ENCODE data around the gene CBFA2T3.

CBFA2T3 gene

DNA sequence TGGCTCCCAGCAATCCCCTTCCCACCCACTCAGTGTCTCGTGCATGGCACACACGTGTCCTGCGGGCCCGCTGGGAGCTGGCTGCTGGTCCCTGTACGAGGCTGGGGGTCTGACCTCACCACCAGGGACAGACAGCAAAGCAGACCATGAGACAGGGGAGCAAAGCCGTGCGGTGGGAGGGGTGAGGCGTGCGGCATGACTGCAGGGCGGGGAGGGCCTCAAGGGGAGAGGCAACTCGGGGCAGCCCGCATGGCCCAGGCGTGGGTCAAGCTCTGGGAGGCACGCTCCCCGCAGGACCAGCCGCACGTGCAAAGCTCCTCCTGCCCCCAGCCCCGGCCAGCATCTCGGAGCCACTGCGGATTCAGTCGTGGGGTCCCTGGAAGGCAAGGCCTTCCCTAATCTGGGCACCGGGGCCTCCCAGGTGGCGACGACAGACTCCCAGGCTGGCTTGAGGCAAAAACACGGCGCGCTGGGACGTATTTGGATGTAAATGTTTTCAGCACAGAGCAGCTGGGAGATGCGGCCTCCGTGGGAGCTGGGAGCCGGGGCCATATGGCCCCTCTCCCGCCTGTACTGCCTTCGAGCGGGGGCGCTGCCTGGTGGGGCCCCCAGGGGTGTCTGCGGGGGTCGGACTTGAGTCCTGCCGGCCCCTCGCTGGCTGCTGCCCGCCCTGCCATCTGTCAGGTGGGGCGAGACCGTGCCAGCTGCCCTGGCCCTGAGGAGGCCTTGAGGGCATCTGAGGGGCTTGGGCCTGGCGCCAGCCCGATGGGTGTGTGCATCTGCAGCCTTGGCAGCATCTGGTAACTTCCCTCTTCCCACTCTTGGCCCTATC is 12.2 kb upstream of the CBFA2T3 start:
- H2AK5ac ChIP-seq (ENCODE audit: low read length, severe bottlenecking), result no peak overlapping the region

DNA sequence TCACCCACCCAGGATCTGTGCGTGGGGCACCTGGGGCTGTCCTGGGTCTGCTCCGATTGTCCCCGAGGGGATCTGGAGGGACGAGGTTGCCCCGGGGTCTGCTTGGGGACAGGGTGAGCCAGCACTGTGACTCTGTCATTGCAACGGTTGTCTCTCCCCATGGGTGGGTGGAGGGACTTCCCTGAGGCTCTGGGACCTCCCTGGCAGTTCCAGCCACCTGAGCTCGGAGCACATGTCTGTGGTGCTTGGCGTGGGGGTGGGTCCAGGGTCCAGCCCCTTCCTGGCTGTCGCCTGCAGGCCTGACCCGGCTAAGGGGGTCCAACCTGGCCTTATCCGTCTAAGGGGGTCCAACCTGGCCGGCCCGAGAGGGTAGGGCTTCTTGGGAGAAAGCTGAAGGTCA is 8.5 kb upstream of the CBFA2T3 start:
- no peak overlapping the region for H3K9ac ChIP-seq (ENCODE audit: low read length)
- H2BK12ac ChIP-seq (ENCODE audit: low read length in 2 of 2), result no peak overlapping the region
- no peak overlapping the region for H2BK120ac ChIP-seq (ENCODE audit: low read depth, low read length)
- no peak overlapping the region for H3K4me2 ChIP-seq (ENCODE audit: low read length, poor library complexity, severe bottlenecking)
- H3K23ac ChIP-seq (ENCODE audit: low read length in 2 of 2), result no peak overlapping the region
- H3K14ac ChIP-seq (ENCODE audit: low read length in 2 of 2), result no peak overlapping the region
- no peak for DNase-seq
- H2AK5ac ChIP-seq (ENCODE audit: low read length, severe bottlenecking), result no peak overlapping the region
- H3K79me1 ChIP-seq (replicated peaks; ENCODE audit: low read length, poor library complexity, severe bottlenecking), result no peaks in the 10 kb centered on the region
- no peaks in the 10 kb centered on the region for H3K9me3 ChIP-seq (ENCODE audit: control insufficient read depth, low read length)
- H3K27me3 ChIP-seq (ENCODE audit: control insufficient read depth in 1 of 2, insufficient read depth in 1 of 2, low read length in 2 of 2), result peaks cover 13 to 79% of the 10 kb centered on the region in 2 experiments
- no peaks in the 10 kb centered on the region for H3K4me1 ChIP-seq (ENCODE audit: control insufficient read depth, insufficient read depth, low read depth, low read length)
- H3K4ac ChIP-seq (ENCODE audit: low read depth in 1 of 2, low read length in 2 of 2), result no peak overlapping the region
- H2AFZ ChIP-seq (ENCODE audit: low read depth, low read length), result no peak overlapping the region
- no peaks in the 10 kb centered on the region for H3K36me3 ChIP-seq (ENCODE audit: control insufficient read depth in 1 of 2, insufficient read depth in 2 of 2, low read depth in 1 of 2, low read length in 2 of 2)
- H3K18ac ChIP-seq (ENCODE audit: low read depth in 1 of 2, low read length in 2 of 2), result no peak overlapping the region
- H4K8ac ChIP-seq (ENCODE audit: low read length), result no peak overlapping the region
- H4K91ac ChIP-seq (ENCODE audit: low read length), result no peak overlapping the region
- no peak overlapping the region for H2BK15ac ChIP-seq (ENCODE audit: low read depth, poor library complexity, severe bottlenecking)
- no peak overlapping the region for H2BK5ac ChIP-seq (ENCODE audit: low read depth, low read length, poor library complexity, severe bottlenecking)
- 80% methylated on average over 13 of the region's 13 CpGs for WGBS
- no peak overlapping the region for H3K27ac ChIP-seq (ENCODE audit: low read length, poor library complexity, severe bottlenecking)
- no peak overlapping the region for H3K4me3 ChIP-seq (ENCODE audit: insufficient read depth in 1 of 2, low read depth in 1 of 2, low read length in 2 of 2)

More for the DNA sequence above, 12.2 kb upstream of the CBFA2T3 start:
- H3K36me3 ChIP-seq (ENCODE audit: control insufficient read depth in 1 of 2, insufficient read depth in 2 of 2, low read depth in 1 of 2, low read length in 2 of 2), result no peaks in the 10 kb centered on the region
- H2AFZ ChIP-seq (ENCODE audit: low read depth, low read length), result no peak overlapping the region
- DNase-seq, result no peak
- no peak overlapping the region for H3K4ac ChIP-seq (ENCODE audit: low read depth in 1 of 2, low read length in 2 of 2)
- H3K23ac ChIP-seq (ENCODE audit: low read length in 2 of 2), result no peak overlapping the region
- H3K4me2 ChIP-seq (ENCODE audit: low read length, poor library complexity, severe bottlenecking), result no peak overlapping the region
- H3K27ac ChIP-seq (ENCODE audit: low read length, poor library complexity, severe bottlenecking), result no peak overlapping the region
- H2BK5ac ChIP-seq (ENCODE audit: low read depth, low read length, poor library complexity, severe bottlenecking), result no peak overlapping the region
- no peak overlapping the region for H2BK12ac ChIP-seq (ENCODE audit: low read length in 2 of 2)
- no peak overlapping the region for H3K9ac ChIP-seq (ENCODE audit: low read length)
- no peaks in the 10 kb centered on the region for H3K4me1 ChIP-seq (ENCODE audit: control insufficient read depth, insufficient read depth, low read depth, low read length)
- H3K27me3 ChIP-seq (ENCODE audit: control insufficient read depth in 1 of 2, insufficient read depth in 1 of 2, low read length in 2 of 2), result peaks cover 33 to 92% of the 10 kb centered on the region in 2 experiments
- no peak overlapping the region for H2BK15ac ChIP-seq (ENCODE audit: low read depth, poor library complexity, severe bottlenecking)
- no peak overlapping the region for H3K4me3 ChIP-seq (ENCODE audit: insufficient read depth in 1 of 2, low read depth in 1 of 2, low read length in 2 of 2)
- no peak overlapping the region for H4K8ac ChIP-seq (ENCODE audit: low read length)
- H3K14ac ChIP-seq (ENCODE audit: low read length in 2 of 2), result no peak overlapping the region
- 88% methylated on average over 44 of the region's 44 CpGs for WGBS
- no peaks in the 10 kb centered on the region for H3K79me1 ChIP-seq (replicated peaks; ENCODE audit: low read length, poor library complexity, severe bottlenecking)
- no peak overlapping the region for H4K91ac ChIP-seq (ENCODE audit: low read length)
- no peak overlapping the region for H2BK120ac ChIP-seq (ENCODE audit: low read depth, low read length)
- H3K9me3 ChIP-seq (ENCODE audit: control insufficient read depth, low read length), result no peaks in the 10 kb centered on the region
- H3K18ac ChIP-seq (ENCODE audit: low read depth in 1 of 2, low read length in 2 of 2), result no peak overlapping the region

DNA sequence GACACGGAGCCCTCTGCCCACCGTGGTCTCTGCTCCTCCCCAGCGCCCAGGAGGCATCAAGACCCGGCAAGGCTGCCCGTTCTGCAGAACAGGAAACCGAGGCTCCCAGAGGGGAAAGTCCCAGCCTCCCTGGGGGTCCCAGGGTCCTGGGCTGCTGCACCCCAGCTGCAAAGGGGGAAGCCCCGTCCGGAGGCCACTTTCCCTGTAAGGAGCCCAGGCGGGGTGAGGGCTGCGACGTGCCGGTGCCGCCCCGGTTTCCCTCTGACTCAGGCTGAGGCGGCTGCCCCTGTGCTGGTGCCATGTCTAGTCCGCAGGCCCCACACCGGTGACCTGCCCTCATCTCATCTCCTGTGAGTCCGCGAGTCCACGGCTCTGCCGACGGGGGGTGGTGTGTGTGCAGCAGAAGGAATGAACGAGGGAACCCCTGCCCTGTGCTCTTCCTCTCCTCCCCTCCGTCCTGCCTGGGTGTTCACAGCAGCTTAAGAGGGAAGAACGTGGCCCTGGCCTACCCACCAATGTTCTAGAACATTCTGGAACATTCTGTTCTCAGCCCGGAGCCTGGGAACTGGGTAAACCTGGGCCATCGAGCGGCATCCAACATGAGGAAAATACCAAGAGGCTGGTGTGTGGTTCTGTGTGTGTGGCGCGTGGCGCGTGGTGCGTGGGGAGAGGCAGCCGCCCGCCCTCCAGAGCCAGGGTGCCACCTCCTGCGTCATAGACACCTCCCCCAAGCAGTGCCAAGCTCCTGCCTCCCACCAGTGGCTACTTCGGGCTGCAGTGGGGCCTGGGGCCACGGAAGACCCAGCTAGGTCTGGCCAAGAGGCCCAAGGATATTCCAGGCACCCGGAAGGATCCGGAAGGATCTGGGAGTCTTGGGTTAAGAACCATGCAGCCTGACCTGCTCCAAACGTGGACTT is 7.0 kb upstream of the CBFA2T3 start:
- Histone ChIP-seq H3K4ac (ENCODE audit: low read depth in 1 of 2, low read length in 2 of 2) (no peak overlapping the region), H3K27me3 (ENCODE audit: control insufficient read depth in 1 of 2, insufficient read depth in 1 of 2, low read length in 2 of 2) (peaks cover 11 to 64% of the 10 kb centered on the region in 2 experiments), H2BK5ac (ENCODE audit: low read depth, low read length, poor library complexity, severe bottlenecking) (no peak overlapping the region), H3K9ac (ENCODE audit: low read length) (no peak overlapping the region), H2BK120ac (ENCODE audit: low read depth, low read length) (no peak overlapping the region), H4K91ac (ENCODE audit: low read length) (no peak overlapping the region), H3K27ac (ENCODE audit: low read length, poor library complexity, severe bottlenecking) (no peak overlapping the region), H4K8ac (ENCODE audit: low read length) (no peak overlapping the region), H3K18ac (ENCODE audit: low read depth in 1 of 2, low read length in 2 of 2) (no peak overlapping the region), H3K4me3 (ENCODE audit: insufficient read depth in 1 of 2, low read depth in 1 of 2, low read length in 2 of 2) (no peak overlapping the region), H3K9me3 (ENCODE audit: control insufficient read depth, low read length) (no peaks in the 10 kb centered on the region), H2AFZ (ENCODE audit: low read depth, low read length) (no peak overlapping the region), H3K4me1 (ENCODE audit: control insufficient read depth, insufficient read depth, low read depth, low read length) (no peaks in the 10 kb centered on the region), H3K23ac (ENCODE audit: low read length in 2 of 2) (no peak overlapping the region), H2BK15ac (ENCODE audit: low read depth, poor library complexity, severe bottlenecking) (no peak overlapping the region), H2AK5ac (ENCODE audit: low read length, severe bottlenecking) (no peak overlapping the region), H3K4me2 (ENCODE audit: low read length, poor library complexity, severe bottlenecking) (no peak overlapping the region), H3K36me3 (ENCODE audit: control insufficient read depth in 1 of 2, insufficient read depth in 2 of 2, low read depth in 1 of 2, low read length in 2 of 2) (no peaks in the 10 kb centered on the region), H3K14ac (ENCODE audit: low read length in 2 of 2) (no peak overlapping the region), H2BK12ac (ENCODE audit: low read length in 2 of 2) (no peak overlapping the region), H3K79me1 (replicated peaks; ENCODE audit: low read length, poor library complexity, severe bottlenecking) (no peaks in the 10 kb centered on the region)
- no peak for DNase-seq
- WGBS, result 87% methylated on average over 37 of the region's 41 CpGs

DNA sequence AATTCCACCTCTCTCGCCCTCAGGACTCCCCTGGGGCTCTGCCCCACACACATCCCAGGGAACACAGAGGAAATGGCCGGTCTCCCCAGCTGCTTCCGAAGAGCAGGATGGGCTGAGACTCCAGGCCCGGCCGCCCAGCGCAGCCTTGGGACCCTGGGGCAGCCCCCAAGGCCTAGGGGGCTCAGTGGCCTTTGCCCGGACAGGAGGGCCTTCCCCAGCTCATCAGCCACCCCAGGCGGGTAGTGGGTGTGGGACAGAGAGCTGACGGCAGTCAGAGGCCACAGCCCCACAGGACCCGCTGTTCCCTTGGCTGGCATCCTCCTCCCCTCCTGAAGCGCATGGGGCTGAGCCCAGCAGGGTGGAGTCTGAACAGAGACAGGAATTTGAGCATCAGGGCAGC is 6.2 kb upstream of the CBFA2T3 start:
- Histone ChIP-seq H2BK120ac (ENCODE audit: low read depth, low read length) (no peak overlapping the region), H4K91ac (ENCODE audit: low read length) (no peak overlapping the region), H3K4me2 (ENCODE audit: low read length, poor library complexity, severe bottlenecking) (no peak overlapping the region), H2BK15ac (ENCODE audit: low read depth, poor library complexity, severe bottlenecking) (no peak overlapping the region), H3K9me3 (ENCODE audit: control insufficient read depth, low read length) (no peaks in the 10 kb centered on the region), H3K4me1 (ENCODE audit: control insufficient read depth, insufficient read depth, low read depth, low read length) (no peaks in the 10 kb centered on the region), H3K9ac (ENCODE audit: low read length) (no peak overlapping the region), H3K18ac (ENCODE audit: low read depth in 1 of 2, low read length in 2 of 2) (no peak overlapping the region), H2BK12ac (ENCODE audit: low read length in 2 of 2) (no peak overlapping the region), H3K36me3 (ENCODE audit: control insufficient read depth in 1 of 2, insufficient read depth in 2 of 2, low read depth in 1 of 2, low read length in 2 of 2) (no peaks in the 10 kb centered on the region), H3K23ac (ENCODE audit: low read length in 2 of 2) (no peak overlapping the region), H4K8ac (ENCODE audit: low read length) (no peak overlapping the region), H3K79me1 (replicated peaks; ENCODE audit: low read length, poor library complexity, severe bottlenecking) (no peaks in the 10 kb centered on the region), H3K14ac (ENCODE audit: low read length in 2 of 2) (peak overlapping the region in 1 of 2 experiments; percentile 26), H3K27ac (ENCODE audit: low read length, poor library complexity, severe bottlenecking) (no peak overlapping the region), H2BK5ac (ENCODE audit: low read depth, low read length, poor library complexity, severe bottlenecking) (no peak overlapping the region), H3K27me3 (ENCODE audit: control insufficient read depth in 1 of 2, insufficient read depth in 1 of 2, low read length in 2 of 2) (peaks cover 7 to 64% of the 10 kb centered on the region in 2 experiments), H3K4me3 (ENCODE audit: insufficient read depth in 1 of 2, low read depth in 1 of 2, low read length in 2 of 2) (no peak overlapping the region), H3K4ac (ENCODE audit: low read depth in 1 of 2, low read length in 2 of 2) (no peak overlapping the region), H2AK5ac (ENCODE audit: low read length, severe bottlenecking) (no peak overlapping the region), H2AFZ (ENCODE audit: low read depth, low read length) (no peak overlapping the region)
- no peak for DNase-seq
- WGBS, result 84% methylated on average over 11 of the region's 11 CpGs

Data from mesenchymal stem cell (in vitro differentiated cells and primary cell).